GM12873 (cell line): ENCODE results near the gene BMP5.

Experiments used
- CTCF ChIP-seq: IDR thresholded peaks from 2 replicates; pipeline ENCODE4 v1.5.1; 2012; ENCODE audit warnings: low read depth, mild to moderate bottlenecking, moderate library complexity, low read length, control low read depth; ENCODE audit not compliant: insufficient read depth; ENCODE audit errors: missing control alignments

The BMP5 gene

GRCh38 chr6:55822005-55822404 is 53.4 kb downstream of the BMP5 start:
- no peak for TF ChIP-seq CTCF

GRCh38 chr6:55820696-55821095 is 54.7 kb downstream of the BMP5 start:
- TF ChIP-seq CTCF = no peak

GRCh38 chr6:55819811-55820210 is 55.6 kb downstream of the BMP5 start:
- no peak for TF ChIP-seq CTCF

- no peak for TF ChIP-seq CTCF
Measured at GRCh38 chr6:55818482-55818881, 56.9 kb downstream of the BMP5 start.

GRCh38 chr6:55812509-55812908 is 62.9 kb downstream of the BMP5 start:
- TF ChIP-seq CTCF = no peak

GRCh38 chr6:55811074-55811473 is 64.3 kb downstream of the BMP5 start:
- TF ChIP-seq CTCF = no peak

- no peak for TF ChIP-seq CTCF
Measured at GRCh38 chr6:55802259-55802658, 73.1 kb downstream of the BMP5 start.
